ENCODE data around the gene PSMD13. TPM values are rescaled to one million over a fixed set of nuclear protein-coding genes. Genes with fewer than 3 reads are reported as not detected.
A peak's percentile ranks its signal among the peaks of the same experiment; 100 is the strongest.

The PSMD13 gene
- total and polyA plus RNA-seq, 2 of the 13 experiments (the other 11 are each of a cell fraction or from before 2014, with no cell fraction given) = 83.0 to 117 TPM

- TF ChIP-seq ZBTB10 (CRISPR knock-in tag; IDR thresholded peaks at IDR 0.05; ENCODE audit: borderline replicate concordance) (no peak), FOSL2 (CRISPR knock-in tag; IDR thresholded peaks at IDR 0.05) (no peak), ZNF678 (CRISPR knock-in tag; IDR thresholded peaks at IDR 0.05) (no peak), CBX5 (CRISPR knock-in tag; IDR thresholded peaks at IDR 0.05; ENCODE audit: borderline replicate concordance) (no peak), ZBTB8A (CRISPR knock-in tag; IDR thresholded peaks at IDR 0.05; ENCODE audit: borderline replicate concordance, low read depth) (no peak), ZFP1 (CRISPR knock-in tag; IDR thresholded peaks at IDR 0.05) (no peak), KDM1A (CRISPR knock-in tag; IDR thresholded peaks at IDR 0.05) (no peak), MAF1 (CRISPR knock-in tag; IDR thresholded peaks at IDR 0.05; ENCODE audit: borderline replicate concordance) (no peak), ARID2 (CRISPR knock-in tag; IDR thresholded peaks at IDR 0.05; ENCODE audit: borderline replicate concordance) (0 out of 2 replicates have a peak, but pooled peaks have one; percentile 23), ZNF30 (CRISPR knock-in tag; IDR thresholded peaks at IDR 0.05) (0 out of 2 replicates have a peak, but pooled peaks have one; percentile 61), ATF5 (CRISPR knock-in tag; IDR thresholded peaks at IDR 0.05; ENCODE audit: low read depth) (no peak), ZNF550 (CRISPR knock-in tag; IDR thresholded peaks at IDR 0.05; ENCODE audit: borderline replicate concordance) (no peak), HDAC6 (IDR thresholded peaks at IDR 0.05; ENCODE audit: low read depth, low read length) (no peak), KLF15 (CRISPR knock-in tag; IDR thresholded peaks at IDR 0.05; ENCODE audit: borderline replicate concordance) (no peak), REXO4 (CRISPR knock-in tag; IDR thresholded peaks at IDR 0.05; ENCODE audit: borderline replicate concordance) (no peak), NPAS2 (CRISPR knock-in tag; IDR thresholded peaks at IDR 0.05; ENCODE audit: borderline replicate concordance) (no peak), PRDM15 (CRISPR knock-in tag; IDR thresholded peaks at IDR 0.05) (no peak), NCOA1 (CRISPR knock-in tag; IDR thresholded peaks at IDR 0.05) (no peak)
- TF ChIP-seq, protein P1, sequence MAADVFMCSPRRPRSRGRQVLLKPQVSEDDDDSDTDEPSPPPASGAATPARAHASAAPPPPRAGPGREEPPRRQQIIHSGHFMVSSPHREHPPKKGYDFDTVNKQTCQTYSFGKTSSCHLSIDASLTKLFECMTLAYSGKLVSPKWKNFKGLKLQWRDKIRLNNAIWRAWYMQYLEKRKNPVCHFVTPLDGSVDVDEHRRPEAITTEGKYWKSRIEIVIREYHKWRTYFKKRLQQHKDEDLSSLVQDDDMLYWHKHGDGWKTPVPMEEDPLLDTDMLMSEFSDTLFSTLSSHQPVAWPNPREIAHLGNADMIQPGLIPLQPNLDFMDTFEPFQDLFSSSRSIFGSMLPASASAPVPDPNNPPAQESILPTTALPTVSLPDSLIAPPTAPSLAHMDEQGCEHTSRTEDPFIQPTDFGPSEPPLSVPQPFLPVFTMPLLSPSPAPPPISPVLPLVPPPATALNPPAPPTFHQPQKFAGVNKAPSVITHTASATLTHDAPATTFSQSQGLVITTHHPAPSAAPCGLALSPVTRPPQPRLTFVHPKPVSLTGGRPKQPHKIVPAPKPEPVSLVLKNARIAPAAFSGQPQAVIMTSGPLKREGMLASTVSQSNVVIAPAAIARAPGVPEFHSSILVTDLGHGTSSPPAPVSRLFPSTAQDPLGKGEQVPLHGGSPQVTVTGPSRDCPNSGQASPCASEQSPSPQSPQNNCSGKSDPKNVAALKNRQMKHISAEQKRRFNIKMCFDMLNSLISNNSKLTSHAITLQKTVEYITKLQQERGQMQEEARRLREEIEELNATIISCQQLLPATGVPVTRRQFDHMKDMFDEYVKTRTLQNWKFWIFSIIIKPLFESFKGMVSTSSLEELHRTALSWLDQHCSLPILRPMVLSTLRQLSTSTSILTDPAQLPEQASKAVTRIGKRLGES (CRISPR knock-in tag; IDR thresholded peaks at IDR 0.05; ENCODE audit: borderline replicate concordance) = no peak
Measured at GRCh38 chr11:208181-208916, 28.4 kb upstream of the PSMD13 start (continued).

All from HepG2 (cell line).